NCI-H1694 (cell line): ENCODE results near the gene CIZ1.
"Not testable (repeated sequence)": the region's sequence is repeated elsewhere in the genome, so short reads cannot be mapped to it uniquely, and the experiment has no call there.

Experiments used
- DNase-seq: peaks from one replicate; lab custom pipeline; 2025; lab: John Stamatoyannopoulos, UW

The CIZ1 gene

DNA sequence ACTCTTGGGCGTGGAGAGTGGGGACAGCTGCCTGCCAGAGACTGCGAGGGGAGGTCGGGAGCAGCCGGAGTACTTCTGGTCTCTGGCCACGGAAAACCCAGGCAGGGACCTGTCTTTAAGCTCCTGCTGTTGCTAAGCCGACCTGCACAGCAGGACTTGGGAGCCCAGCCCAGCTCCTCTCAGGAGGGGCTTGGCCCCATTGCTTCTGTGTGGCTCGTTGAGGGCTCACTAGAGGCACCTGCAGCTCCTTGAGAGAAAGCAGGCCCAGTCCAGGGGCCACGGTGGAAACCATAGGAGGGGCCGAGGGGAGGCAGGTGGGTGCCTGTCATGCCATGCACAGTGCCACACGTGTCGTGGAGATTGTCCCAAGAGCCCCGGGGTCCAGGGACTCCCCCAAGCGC, 45.4 kb downstream of the CIZ1 start:
- no peak for DNase-seq

DNA sequence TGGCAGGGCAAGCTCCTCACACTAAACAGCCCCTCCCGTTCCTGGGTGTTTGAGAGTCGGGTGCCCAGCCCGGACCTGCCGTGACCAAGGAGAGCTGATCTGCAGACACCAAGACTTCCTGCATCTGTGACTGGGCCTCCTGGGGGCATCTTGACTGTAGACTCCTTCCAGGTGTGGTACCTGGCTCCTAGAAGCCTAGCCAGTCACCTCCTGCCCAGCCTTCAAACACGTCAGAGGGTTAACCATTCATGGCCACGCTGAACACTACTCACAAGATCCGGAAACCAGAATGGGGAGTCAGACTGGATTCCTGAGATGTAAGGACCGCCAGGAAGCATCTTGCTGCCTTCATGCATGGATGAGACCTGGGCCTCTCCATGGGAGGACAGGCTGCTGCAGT, 45.8 kb downstream of the CIZ1 start:
- no peak for DNase-seq

DNA sequence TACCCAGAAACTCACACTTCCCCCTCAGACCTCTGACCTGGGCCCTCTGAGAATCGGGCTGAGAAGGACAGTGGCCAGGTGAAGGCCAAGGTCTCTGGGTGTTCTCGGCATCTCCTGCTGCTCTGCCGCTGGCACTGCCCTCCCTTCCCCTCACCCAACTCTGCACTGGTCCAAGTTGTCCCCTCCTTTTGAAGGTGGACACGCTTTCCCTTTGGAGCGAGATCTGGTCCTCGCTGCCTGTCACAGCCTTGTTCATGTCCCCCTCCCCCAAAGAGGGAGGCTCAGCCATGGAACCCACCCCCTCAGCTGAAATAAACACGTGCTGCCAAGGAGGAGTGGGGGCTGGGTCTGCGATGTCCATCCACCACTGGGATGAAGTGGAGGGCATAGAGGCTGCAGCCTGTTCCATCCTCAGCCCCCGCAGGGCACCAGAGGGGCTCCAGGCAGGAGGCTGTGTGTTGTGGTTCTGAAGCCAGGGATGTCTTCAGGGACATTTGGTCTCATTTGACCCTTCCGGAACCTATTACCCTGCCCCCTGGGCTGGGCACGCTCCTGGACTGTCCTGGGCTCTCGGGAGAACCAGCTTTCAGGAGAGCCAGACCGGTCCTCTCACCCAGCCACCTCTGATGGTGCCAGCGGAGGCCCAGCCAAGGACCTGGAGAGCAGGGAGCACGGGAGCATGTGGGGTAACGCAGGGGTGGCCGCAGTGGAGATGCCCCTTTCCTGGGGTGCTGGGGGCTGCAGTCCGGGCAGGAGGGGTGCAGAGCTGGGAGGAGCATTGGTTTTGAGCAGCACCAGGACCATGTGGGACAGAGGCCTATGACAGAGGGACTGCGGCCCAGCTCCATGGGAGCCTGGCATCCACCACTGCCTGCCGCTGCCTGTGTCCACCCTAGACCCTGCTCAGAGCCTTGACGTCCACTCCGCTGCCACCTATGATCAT, 46.9 kb downstream of the CIZ1 start:
- DNase-seq, result no peak

DNA sequence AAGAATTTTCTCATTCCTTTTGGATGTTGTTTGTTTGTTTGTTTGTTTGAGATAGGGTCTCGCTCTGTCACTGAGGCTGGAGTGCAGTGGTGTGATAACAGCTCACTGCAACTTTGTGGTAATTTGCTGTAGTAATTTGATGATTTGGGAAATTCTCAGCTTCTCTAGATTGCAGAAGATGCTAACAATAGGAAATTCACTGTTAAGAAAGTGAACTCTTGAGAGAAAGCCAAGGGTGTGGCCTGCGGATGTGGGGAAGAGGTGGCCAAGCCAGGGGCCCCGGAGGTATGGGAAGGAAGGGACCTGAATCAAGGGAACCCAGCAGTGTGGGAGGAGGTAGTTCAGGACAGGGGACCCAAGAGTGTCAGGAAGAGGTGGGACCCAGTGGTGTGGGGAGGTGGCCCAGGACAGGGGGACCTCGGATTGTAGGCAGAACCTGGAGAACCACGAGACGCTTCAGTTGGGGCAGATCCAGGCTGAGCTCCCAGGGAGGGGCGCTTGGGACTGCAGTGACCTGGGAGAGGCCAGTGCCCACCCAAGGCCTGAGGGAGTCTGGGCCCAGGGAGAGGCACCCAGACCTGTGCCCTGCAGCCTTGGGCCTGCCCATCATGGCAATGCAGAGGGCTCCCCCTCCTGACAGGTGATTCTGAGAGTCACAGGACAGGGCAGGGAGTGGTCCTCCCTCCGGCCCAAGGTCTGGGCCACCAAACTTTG, 47.7 kb downstream of the CIZ1 start:
- no peak for DNase-seq

DNA sequence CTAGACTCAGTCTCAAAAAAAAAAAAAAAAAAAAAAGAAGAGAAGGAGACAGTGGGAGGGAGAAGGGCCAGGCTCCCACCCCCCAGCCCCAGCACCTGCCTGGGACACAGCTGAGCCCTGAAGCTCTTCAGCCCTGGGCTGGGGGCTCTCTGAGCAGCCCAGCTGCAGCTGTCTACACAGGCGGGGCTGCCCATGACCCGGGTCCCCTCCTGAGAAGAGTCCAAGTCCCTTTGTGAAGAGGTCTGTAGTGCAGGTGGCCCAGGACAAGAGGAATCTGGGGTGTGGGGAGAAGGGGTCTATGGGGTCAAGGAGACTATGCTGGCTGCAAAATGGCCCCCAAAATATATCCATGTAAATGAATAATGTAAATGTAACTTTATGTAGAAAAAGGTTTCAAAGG, 48.8 kb downstream of the CIZ1 start:
- DNase-seq, result no peak

DNA sequence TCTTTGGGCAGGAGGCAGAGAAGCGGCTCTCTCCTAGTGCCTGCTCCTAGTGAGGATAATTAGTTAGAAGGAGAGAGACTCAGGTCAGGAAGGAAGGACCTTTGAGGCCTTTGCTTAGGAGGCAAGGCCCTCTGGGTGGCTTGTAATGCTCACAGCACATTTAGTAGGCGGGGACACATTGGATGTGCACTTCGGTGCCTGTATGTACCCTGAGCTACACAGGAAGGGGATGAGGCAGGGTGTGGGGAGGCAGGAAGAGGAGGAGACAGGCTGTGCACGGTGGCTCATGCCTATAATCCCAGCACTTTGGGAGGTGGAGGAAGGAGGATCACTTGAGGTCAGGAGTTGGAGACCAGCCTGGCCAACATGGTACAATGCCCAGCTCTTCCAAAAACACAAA, 49.3 kb downstream of the CIZ1 start:
- DNase-seq, result no peak

DNA sequence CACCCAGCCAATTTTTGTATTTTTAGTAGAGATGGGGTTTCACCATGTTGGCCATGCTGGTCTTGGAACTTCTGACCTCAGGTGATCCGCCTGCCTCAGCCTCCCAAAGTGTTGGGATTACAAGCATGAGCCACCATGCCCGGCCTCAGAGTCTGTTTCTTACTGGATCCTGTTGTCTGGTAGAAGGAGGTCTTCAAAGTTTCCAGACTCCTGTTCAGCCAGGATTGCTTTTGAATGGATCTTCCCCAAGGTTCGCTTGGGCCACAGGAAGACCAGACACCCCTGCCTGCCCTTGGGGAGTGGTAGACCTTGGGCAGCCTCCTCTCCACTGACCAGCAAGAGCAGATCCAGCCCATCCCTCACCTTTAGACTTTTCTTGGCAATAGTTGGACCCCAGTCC, 49.8 kb downstream of the CIZ1 start:
- no peak for DNase-seq

DNA sequence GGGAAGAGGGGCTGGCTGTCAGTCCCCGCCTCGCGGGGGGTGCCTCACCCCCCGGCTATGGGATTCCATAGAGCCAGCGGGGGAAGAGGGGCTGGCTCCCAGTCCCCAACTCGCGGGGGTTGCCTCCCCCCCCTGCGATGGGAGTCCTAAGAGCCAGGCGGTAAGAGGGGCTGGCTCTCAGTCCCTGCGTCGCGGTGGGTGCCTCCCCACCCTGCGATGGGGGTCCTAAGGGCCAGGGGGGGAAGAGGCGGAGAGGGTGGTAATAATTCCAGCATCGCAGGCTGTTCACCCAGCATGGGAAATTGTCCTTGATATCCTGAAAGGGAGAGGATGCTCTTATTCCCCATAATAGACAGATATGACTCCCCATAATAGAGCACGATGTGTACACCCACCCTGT, 51.8 kb downstream of the CIZ1 start:
- no peak for DNase-seq

DNA sequence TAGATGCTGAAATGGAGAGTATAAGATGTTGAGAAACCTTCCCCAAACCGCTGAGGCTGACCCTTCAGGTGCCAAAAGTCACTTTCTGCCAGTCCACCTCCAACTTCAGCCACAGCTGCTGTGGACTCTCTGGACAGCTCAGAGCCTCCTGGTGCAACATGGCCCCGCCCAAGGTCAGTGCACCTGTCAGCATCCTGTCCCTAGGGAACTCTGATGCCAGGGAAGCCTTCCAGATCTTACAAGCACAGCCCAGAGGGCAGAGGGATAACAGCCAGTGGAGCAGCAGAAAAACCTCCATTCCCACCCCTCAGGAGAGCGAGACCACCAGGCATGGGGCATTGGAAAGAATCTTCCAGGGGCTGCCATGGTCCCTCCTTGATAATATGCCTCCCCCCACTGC, 53.4 kb downstream of the CIZ1 start:
- no peak for DNase-seq

DNA sequence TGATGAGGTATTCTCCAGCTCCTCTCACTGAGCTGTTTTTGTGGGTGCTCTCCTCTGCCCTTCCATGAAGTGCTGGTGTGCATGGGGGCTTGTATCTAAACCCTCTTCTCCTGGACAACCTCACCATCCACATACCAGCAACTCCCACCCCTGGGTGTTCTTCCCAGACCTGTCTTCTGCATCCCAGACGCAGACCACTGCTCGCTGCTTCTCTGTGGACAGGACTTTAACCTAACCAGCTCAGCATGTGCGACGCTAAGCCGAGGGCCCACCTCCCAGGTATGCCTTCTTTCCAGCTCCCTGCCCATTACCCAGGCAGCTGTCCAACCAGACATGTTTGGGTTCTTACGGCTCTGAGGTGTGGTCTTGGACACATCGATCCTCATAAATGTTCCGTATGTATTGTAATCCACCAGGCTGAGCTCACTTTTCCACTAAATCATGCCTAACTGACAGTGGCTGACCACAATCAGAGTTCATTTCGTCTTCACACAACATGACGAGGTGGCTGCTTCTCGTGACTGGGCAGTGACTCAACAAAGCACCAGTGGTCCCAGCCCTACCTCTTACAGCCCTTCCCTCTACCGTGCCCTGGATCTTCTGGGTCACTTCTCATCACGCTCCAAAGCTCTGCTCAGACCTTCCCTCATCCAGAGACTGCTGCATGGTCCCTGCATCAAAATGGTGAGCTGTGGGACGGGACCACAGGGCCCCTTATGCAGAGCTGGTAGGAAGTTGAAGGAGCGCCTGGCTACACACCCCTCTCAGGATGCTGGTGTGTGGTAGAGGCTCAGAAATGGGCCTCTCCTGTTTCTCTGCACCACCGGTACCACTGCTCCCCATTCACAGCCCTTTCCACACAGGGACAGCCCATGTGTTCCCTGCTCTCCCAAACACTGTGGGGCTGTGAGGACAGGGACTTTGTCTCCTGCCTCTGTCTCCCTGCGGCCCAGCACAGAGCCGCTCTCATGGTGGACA, 54.3 kb downstream of the CIZ1 start:
- no peak for DNase-seq

DNA sequence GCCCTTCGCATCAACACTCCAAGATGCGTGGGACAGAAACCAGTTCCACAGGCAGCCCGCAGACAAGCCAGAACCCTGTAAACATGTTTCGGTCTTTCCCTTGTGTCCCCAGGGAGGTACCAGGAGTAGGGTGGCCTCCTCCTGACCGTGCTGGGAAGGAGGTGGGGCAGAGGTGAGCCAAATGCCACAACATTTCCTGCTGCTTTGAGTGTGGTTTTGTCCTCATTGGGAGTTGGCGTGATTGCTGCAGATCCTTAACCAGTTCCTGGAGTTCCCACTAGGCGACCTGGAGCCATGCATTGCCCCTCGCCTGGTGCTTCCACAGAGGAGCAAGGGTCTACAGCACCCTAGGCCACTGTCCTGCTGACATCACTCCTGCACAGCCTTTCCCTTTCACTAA, 55.8 kb downstream of the CIZ1 start:
- DNase-seq, result not testable (repeated sequence)

DNA sequence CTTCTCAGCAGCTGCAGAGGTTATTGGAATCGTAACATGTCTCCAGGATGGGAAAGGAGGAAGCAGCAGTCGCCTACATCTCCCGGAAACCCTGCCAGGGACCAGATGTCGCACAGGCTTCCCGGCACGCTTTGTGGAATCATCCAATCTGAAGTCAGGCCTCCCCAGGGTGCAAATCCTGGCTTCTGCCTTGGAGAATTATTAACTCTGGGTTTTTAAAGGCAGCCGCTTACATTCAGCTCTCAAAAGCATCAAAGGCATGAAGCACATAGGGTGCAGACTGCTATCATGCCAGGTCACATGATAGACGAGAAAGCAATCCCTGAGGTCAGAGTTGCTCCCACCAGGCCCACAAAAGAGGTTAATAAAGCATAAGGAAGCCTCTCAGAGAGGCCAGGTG, 59.2 kb downstream of the CIZ1 start:
- peak; percentile 56 for DNase-seq

DNA sequence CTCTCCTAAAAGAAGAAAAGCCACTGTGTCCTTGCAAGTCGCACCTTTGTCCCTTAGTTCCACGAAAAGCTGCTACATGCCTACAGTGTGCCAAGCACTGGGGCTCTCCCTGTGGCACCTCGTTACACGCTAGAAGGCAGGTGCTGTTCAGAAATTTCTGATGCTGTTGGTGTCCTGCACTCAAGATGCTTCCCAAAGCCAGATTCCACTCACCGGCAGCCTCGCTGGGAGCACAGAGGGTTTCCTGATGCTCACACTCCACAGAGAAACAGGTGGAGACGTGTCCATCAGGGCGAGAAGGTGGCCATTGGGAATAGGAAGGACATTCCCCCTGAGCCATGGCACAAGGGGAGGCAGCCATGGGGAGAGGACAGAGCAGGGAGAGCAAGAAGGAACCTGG, 60.0 kb downstream of the CIZ1 start:
- not testable (repeated sequence) for DNase-seq

DNA sequence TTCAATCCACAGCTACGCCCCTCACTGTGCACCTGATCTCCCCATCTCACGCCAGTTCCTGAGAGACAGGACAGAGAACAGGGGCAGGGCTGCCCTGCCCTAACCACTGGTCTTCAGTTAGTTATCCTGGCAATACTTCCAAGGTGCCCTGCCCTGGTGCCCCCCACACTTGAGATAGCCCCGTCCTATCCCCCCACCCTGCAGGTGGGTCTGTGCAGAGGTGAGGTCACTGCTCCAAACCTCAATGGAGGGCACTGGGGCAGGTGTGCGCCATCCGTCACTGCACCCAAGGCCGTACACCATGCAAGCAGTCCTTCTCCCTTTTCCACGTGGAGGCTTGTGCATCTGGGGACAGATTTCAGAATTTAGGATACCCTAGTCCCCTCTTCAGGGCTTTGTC, 60.7 kb downstream of the CIZ1 start:
- not testable (repeated sequence) for DNase-seq

DNA sequence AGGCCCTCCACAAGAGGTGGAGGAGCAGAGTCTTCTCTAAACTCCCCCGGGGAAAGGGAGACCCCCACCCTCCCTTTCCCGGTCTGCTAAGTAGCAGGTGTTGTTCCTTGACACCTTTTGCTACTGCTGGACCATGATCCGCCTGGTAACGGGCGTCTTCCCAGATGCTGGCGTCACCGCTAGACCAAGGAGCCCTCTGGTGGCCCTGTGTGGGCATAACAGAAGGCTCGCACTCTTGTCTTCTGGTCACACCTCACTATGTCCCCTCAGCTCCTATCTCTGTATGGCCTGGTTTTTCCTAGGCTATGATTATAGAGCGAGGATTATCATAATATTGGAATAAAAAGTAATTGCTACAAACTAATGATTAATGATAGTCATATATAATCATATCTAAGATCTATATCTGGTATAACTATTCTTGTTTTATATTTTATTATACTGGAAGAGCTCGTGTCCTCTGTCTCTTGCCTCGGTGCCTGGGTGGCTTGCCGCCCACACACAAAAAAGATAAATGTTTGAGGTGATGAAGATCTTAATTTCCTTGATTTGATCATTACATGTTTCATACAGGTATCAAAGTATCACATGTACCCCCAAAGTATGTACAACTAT, 61.3 kb downstream of the CIZ1 start:
- not testable (repeated sequence) for DNase-seq

DNA sequence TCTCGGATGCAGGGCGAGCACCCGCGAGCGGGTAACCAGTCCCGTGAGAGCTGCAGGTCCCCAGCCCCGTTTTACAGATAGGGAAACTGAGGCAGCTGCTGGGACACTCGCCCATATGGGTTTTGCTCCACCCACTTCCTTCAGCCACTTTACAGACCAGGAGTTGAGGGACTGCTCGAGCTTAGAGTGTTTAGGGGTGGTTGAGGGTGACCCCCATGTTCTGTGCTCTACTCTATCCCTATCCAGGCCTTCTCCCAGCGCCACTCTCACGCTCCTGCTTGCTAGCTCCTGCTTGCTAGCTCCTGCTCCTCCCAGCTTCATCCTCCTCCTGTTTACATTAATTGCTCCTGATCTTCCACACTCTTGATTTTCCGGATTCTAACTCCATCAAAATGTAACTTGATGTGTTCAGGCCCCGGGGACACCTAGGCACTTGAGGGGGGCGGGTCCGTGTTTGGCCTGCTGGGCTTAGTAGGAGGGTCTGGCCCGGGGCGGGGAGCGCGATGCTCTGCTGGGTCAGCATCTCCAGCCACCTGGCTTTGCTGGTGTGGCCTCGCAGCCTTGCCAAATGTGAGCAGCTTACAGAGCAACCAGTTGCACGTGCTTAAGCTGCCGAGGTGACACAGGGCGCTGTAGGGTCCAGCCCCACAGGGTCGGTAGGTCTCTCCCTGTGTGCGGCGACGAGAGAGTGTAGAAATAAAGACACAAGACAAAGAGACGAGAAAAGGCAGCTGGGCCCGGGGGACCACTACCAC, 62.4 kb downstream of the CIZ1 start:
- DNase-seq, result no peak

DNA sequence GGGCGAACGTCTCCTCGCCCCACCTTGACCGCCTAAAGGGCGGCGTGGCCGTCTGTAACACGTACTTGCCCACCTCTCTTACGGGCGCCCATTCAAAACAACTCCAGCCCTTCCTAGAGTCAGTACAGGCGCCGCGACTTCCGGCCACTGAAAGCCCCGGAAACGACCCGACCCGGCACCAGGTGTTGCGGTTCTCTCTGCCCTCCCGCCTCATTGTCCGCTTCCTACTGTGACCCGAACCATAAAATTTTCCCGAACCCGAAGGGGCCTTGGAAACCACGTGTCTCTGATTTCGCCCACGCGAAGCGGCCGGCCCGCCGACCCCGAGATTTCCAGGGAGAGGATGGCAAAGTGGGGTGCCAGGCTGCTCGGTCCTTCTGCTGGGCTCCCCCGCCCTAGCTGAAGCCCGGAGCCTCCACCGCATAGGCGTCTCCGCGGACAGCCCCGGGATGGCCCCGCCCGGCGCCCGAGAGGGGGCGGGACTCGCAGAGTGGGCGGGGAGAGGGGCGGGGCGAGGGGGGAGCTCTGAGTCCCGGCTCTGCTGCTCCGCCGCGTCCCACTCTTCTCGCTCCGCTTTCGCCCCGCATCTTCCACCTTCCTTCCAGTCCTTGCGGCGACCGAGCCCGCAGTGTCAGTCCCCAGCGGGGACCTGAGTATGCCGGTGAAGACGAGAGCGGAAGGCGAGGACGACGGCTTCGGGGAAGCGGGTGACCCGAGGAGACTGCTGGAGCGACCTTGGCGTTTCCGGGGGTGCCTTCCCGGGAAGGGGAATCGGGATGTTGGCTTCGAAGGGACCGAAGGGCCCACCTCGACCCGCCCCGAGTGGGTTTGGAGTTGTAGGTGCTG, 63.2 kb downstream of the CIZ1 start:
- DNase-seq, result peak; percentile 61

DNA sequence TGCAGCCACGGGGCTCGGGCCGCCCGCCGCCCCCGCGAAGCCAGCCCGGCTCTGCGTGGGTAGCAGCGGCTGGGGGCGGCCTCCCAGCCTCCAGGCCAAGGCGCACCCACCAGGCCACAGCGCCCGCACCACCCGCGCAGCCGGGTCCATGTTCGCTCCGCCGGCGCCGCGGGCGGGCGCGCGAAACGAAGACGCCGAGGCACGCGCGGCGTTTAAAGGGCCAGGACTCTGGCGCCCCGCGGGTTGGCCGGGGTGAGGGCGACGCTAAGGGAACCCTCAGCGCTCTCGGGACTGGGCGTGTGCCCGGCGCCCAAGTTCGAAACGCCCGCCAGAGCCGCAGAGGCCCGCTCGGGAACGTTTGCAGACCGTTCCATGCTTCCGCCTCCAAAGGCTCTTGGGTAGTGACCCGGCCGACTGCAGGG, 63.8 kb downstream of the CIZ1 start, which contains the start of gene PTGES2:
PTGES2 (minus strand) TSS at position 162 of the 422 bp plus-strand sequence; CDS start at position 150, 12 bp downstream.
- no peak for DNase-seq

DNA sequence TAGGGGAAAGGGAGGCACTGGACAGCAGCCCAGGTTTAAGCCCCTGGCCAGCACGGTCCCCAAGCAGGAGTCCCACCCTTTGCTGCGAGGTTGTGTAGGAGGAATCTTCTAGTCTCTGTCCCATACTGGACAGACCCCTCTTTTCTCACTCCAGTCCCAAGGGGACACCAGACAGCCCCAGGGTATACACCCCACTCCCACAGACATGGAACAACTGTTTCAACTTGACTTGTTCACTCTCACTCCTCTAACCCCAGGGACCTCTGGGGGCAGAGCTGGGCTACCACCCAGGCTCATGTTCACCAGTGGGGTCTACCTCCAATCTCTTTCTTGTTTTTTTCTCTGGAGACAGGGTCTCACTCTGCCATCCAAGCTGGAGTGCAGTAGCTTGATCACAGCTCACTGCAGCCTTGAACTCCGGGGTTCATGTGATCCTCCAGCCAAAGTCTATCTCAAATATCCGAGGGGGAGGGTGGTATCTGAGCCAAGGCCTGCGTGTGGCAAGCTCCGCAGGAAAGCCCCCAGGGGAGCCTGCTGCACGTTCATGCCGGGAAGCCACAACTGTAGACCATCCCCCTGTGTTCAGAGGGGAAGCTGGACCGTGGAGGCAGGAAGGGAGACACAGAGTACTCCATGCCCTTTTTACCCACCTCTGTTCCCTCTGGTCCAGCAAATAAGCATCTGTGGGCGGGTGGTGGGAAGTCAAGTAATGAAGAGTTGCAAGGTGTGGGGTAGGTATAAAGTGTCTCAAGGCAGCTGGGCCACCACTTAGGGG, 65.6 kb downstream of the CIZ1 start:
- no peak for DNase-seq
